NB4 (cell line): Measurements from ENCODE around the gene ZNF578.

Experiments
- CTCF ChIP-seq: IDR thresholded peaks from one replicate; pipeline ENCODE4 v1.5.1; 2012; ENCODE audit warnings: low read depth, low read length
- MAX ChIP-seq: IDR thresholded peaks from 2 replicates; pipeline ENCODE4 v1.6.1; 2011; ENCODE audit warnings: low read depth, low read length
- POLR2A ChIP-seq: IDR thresholded peaks from 2 replicates; pipeline ENCODE4 v1.6.1; 2011; ENCODE audit warnings: mild to moderate bottlenecking; ENCODE audit not compliant: insufficient read length; ENCODE audit errors: extremely low read depth

DNA sequence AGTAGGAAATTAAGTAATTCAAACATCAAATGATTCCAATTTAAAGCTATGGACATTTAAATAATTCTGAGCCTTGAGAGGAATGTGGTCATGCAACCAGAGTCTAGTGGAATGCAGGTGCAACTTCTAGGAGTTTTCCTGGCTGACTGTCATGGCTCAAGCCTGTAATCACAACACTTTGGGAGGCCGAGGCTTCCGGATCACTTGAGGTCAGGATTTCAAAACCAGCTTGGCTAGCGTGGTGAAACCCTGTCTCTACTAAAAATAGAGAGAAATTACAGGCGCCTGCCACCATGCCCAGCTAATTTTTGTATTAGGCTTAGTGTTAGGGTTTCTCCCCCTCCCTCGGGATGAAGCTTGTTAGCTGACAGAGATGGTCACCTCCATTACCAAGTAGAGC lies 80.5 kb downstream of the ZNF578 start:
- TF ChIP-seq CTCF (no peak), POLR2A (no peak), MAX (no peak)
